CD14-positive monocyte (primary cell): Measurements from ENCODE around the gene ELFN1. TPM values are rescaled to one million over a fixed set of nuclear protein-coding genes. Genes with fewer than 3 reads are reported as not detected.
"Not testable (repeated sequence)": the region's sequence is repeated elsewhere in the genome, so short reads cannot be mapped to it uniquely, and the experiment has no call there.

Experiments used
- DNase-seq, 3 donors: peaks; one replicate each; pipeline ENCODE4 v3.0.0-alpha.2; 2011 to 2022
- H2AFZ ChIP-seq: 2 replicates; pipeline ENCODE4 v1.6.0; 2012; ENCODE audit warnings: mild to moderate bottlenecking, low read depth, low read length, inconsistent platforms; ENCODE audit not compliant: insufficient read depth, poor library complexity, severe bottlenecking
- H3K27ac ChIP-seq, 2 donors: 1 replicate in 1 of 2; 2 replicates in 1 of 2; pipeline ENCODE4 v1.5.1; 2012 to 2013; ENCODE audit warnings: low read length in 2 of 2, control low read depth in 1 of 2, inconsistent platforms in 1 of 2, low read depth in 1 of 2, mild to moderate bottlenecking in 1 of 2
- H3K27me3 ChIP-seq, 2 donors: one replicate each; pipeline versions ENCODE4 v1.6.0 to v1.6.1; 2011 to 2013; ENCODE audit warnings: low read length in 2 of 2; ENCODE audit not compliant: control insufficient read depth in 2 of 2, insufficient read depth in 2 of 2
- H3K36me3 ChIP-seq, 2 donors: replicated peaks in 1 of 2; 1 replicate in 1 of 2; 2 replicates in 1 of 2; pipeline versions ENCODE4 v1.5.1 to v1.6.1; 2012 to 2013; ENCODE audit warnings: low read length in 2 of 2, control low read depth in 1 of 2, inconsistent platforms in 1 of 2, mild to moderate bottlenecking in 1 of 2; ENCODE audit not compliant: insufficient read depth in 2 of 2, control insufficient read depth in 1 of 2
- H3K4me1 ChIP-seq, 2 donors: 1 replicate in 1 of 2; 2 replicates in 1 of 2; pipeline versions ENCODE4 v1.5.1 to v1.6.1; 2012 to 2013; ENCODE audit warnings: low read length in 2 of 2, control low read depth in 1 of 2, inconsistent platforms in 1 of 2, mild to moderate bottlenecking in 1 of 2, moderate library complexity in 1 of 2; ENCODE audit not compliant: insufficient read depth in 2 of 2, control insufficient read depth in 1 of 2
- H3K4me2 ChIP-seq: replicated peaks from 2 replicates; pipeline ENCODE3; 2012; ENCODE audit warnings: low read length, moderate library complexity, mild to moderate bottlenecking; ENCODE audit not compliant: poor library complexity, severe bottlenecking; ENCODE audit errors: extremely low read depth
- H3K4me3 ChIP-seq, 3 experiments: fragments of 200-600 bp in 1 of 3; sonication (generic) in 1 of 3; replicated peaks in 1 of 3; 1 replicate in 2 of 3; 2 replicates in 1 of 3; pipeline ENCODE4 v1.5.1; 2011 to 2013; ENCODE audit warnings: low read length in 3 of 3, mild to moderate bottlenecking in 3 of 3, control low read depth in 2 of 3, low read depth in 2 of 3, inconsistent platforms in 1 of 3, moderate library complexity in 1 of 3
- H3K79me2 ChIP-seq: 2 replicates; pipeline ENCODE4 v1.6.0; 2012; ENCODE audit warnings: mild to moderate bottlenecking, control low read depth, inconsistent platforms, low read length, moderate library complexity; ENCODE audit not compliant: insufficient read depth
- H3K9ac ChIP-seq: 2 replicates; pipeline ENCODE4 v1.6.0; 2017; ENCODE audit warnings: low read length, mild to moderate bottlenecking; ENCODE audit not compliant: insufficient read depth, poor library complexity, severe bottlenecking
- H3K9me3 ChIP-seq, 2 donors: replicated peaks in 1 of 2; 1 replicate in 1 of 2; 2 replicates in 1 of 2; pipeline versions ENCODE4 v1.5.1 to v1.6.1; 2012 to 2013; ENCODE audit warnings: low read length in 2 of 2, control low read depth in 1 of 2; ENCODE audit not compliant: control insufficient read depth in 1 of 2, insufficient read depth in 1 of 2
- H4K20me1 ChIP-seq: 2 replicates; pipeline ENCODE4 v1.6.0; 2012; ENCODE audit warnings: mild to moderate bottlenecking, low read length, control low read depth, moderate library complexity; ENCODE audit not compliant: insufficient read depth
- H3K27ac Mint-ChIP-seq, 7 donors: one replicate each; pipeline ENCODE4 v1.8.0; 2020; ENCODE audit warnings: mild to moderate bottlenecking in 7 of 7, mixed read lengths in 7 of 7, moderate library complexity in 6 of 7, inconsistent platforms in 2 of 7
- H3K27me3 Mint-ChIP-seq, 3 donors: one replicate each; pipeline ENCODE4 v1.8.0; 2021 to 2022; ENCODE audit warnings: low read depth in 3 of 3, mild to moderate bottlenecking in 3 of 3, mixed read lengths in 3 of 3, moderate library complexity in 3 of 3, inconsistent platforms in 1 of 3
- H3K36me3 Mint-ChIP-seq, 2 donors: one replicate each; pipeline ENCODE4 v1.8.0; 2020; ENCODE audit warnings: mixed read lengths in 2 of 2, inconsistent platforms in 1 of 2, mild to moderate bottlenecking in 1 of 2
- H3K4me1 Mint-ChIP-seq: one replicate; pipeline ENCODE4 v1.8.0; 2020; ENCODE audit warnings: mild to moderate bottlenecking, mixed read lengths
- H3K4me3 Mint-ChIP-seq, 2 donors: one replicate each; pipeline ENCODE4 v1.8.0; 2020; ENCODE audit warnings: mild to moderate bottlenecking in 2 of 2, mixed read lengths in 2 of 2, moderate library complexity in 1 of 2
- H3K9me3 Mint-ChIP-seq, 7 donors: one replicate each; pipeline ENCODE4 v1.8.0; 2020 to 2022; ENCODE audit warnings: mixed read lengths in 7 of 7, mild to moderate bottlenecking in 6 of 7, moderate library complexity in 6 of 7, inconsistent platforms in 2 of 7
- CTCF ChIP-seq: fragments of 200-600 bp; IDR thresholded peaks from one replicate; pipeline ENCODE4 v1.8.0; 2022; ENCODE audit warnings: antibody characterized with exemption, mild to moderate bottlenecking
- WGBS: methylation state at CpG from one replicate; pipeline ENCODE4 v1.1.5; 2013; ENCODE audit warnings: missing lambda C conversion rate; ENCODE audit not compliant: insufficient coverage; 5-methylcytosine and 5-hydroxymethylcytosine counted together
- intact Hi-C, 2 donors: fragments of 100-400 bp; cut with micrococcal nuclease; formaldehyde crosslinking; loops; one replicate each; pipeline versions ENCODE4 v1.15.0 to v1.15.1; 2023
- polyA plus RNA-seq, 3 donors: library from polyadenylated mRNA; depleted of rRNA in 1 of 3; unstranded in 2 of 3; stranded (reverse) in 1 of 3; fragments of 300-500 nt in 2 of 3; fragments of >200 nt in 1 of 3; fragmentation: Illumina TruSeq in 2 of 3; gene quantifications; 1 replicate in 2 of 3; 2 replicates in 1 of 3; pipeline ENCODE4 v1.2.3, GENCODE V29; 2012 to 2021

Gene ELFN1
- polyA plus RNA-seq, 3 donors, result not detected

DNA sequence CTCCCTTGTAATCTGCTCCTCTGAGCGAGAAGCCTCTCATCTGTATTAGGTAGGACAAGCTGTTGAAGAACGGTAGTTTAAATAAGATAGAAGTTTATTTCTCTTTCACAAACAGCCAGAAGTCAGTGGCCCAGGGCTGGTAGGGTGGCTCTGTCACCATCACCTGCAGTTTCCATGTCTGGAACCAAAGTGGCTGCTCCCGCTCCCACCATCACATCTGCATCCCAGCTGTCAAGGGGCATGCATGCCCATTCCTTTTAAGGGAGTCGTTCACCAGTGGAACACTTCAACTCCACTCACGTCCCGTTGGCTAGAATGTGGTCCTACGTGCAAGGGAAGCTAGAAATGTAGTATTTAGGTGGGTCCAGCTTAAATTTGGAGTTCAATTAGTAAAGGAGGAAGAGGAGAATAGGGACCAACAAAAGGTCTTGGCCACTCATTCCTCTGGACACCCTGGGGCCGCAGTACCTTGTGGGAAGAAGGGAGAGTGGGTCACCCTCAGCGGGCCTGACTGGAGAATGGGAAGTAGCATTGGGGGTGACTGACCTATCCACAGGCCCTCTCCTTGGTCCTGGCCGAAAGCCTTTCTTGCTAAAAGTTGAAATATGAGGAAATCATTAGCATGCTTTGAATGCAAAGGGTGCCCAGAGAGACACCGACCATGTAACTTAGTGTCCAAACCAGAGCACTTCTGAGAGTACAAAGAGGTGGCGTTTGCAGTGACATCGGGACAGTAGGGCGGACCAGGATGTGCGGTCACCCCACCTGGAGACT lies 48.0 kb downstream of the ELFN1 start:
- intact Hi-C loops, result no loop called here
- Histone ChIP-seq H3K4me1 (no peaks in the 10 kb centered on the region), H3K36me3 (no peaks in the 10 kb centered on the region), H3K27ac (no peak overlapping the region), H3K79me2 (no peaks in the 10 kb centered on the region), H2AFZ (no peak overlapping the region), H3K9ac (no peak overlapping the region), H4K20me1 (no peaks in the 10 kb centered on the region), H3K4me3 (no peak overlapping the region), H3K4me2 (no peak overlapping the region), H3K9me3 (peaks cover 0 to 4% of the 10 kb centered on the region in 2 donors), H3K27me3 (no peaks in the 10 kb centered on the region)
- Mint-ChIP-seq H3K4me1 (no peaks in the 10 kb centered on the region), H3K4me3 (no peak overlapping the region), H3K9me3 (peaks cover 0 to 4% (median 2%) of the 10 kb centered on the region in 7 donors), H3K36me3 (no peaks in the 10 kb centered on the region), H3K27ac (no peak overlapping the region), H3K27me3 (peaks cover 5 to 11% (median 10%) of the 10 kb centered on the region in 3 donors)
- DNase-seq, result no peak
- 96% methylated on average over 11 of the region's 15 CpGs for WGBS
- TF ChIP-seq CTCF, result no peak

DNA sequence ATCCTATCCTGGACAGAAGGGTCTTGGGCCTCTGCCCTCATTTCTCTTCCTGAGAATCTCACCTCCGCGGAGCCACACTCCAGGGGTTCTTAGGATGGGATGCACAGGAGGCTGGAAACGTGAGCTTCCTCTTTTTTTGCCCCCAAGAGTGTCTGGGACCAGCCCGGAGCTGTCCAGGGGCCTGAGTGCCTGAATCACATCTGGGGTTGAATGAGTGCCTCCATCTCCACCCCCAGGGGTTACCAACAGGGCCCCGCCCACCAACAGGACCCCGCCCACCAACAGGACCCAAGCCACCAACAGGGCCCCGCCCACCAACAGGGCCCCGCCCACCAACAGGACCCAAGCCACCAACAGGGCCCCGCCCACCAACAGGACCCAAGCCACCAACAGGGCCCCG lies 48.8 kb downstream of the ELFN1 start:
- H3K27ac Mint-ChIP-seq, H3K4me3 Mint-ChIP-seq: not testable (repeated sequence)

DNA sequence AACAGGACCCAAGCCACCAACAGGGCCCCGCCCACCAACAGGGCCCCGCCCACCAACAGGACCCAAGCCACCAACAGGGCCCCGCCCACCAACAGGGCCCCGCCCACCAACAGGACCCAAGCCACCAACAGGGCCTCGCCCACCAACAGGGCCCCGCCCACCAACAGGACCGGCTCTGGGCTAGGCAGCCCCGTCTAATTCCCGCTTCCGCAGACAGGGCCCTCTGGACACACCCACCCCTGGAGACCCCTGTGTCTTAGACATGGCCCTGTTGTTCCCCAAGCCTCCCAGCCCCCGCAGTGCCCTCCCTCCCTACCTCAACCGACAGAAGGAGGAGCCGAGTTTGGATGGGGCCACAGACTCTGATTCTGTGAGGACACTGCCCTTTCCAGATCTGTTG lies 49.2 kb downstream of the ELFN1 start:
- H3K9me3 ChIP-seq, H4K20me1 ChIP-seq, H3K36me3 ChIP-seq, H3K4me1 ChIP-seq, DNase-seq, H3K36me3 Mint-ChIP-seq, H3K4me1 Mint-ChIP-seq, H3K9me3 Mint-ChIP-seq, H3K27ac ChIP-seq, H3K4me2 ChIP-seq, H3K4me3 Mint-ChIP-seq, H3K9ac ChIP-seq, H3K27ac Mint-ChIP-seq, H3K4me3 ChIP-seq, H2AFZ ChIP-seq, H3K79me2 ChIP-seq, H3K27me3 Mint-ChIP-seq, H3K27me3 ChIP-seq, intact Hi-C loops: not testable (repeated sequence)
- 82% methylated on average over 9 of the region's 13 CpGs for WGBS

More for the DNA sequence above, 48.8 kb downstream of the ELFN1 start:
- H3K27ac ChIP-seq, H2AFZ ChIP-seq, H4K20me1 ChIP-seq, H3K27me3 ChIP-seq, H3K36me3 Mint-ChIP-seq, H3K79me2 ChIP-seq, DNase-seq, H3K9ac ChIP-seq, H3K9me3 ChIP-seq, H3K36me3 ChIP-seq, H3K9me3 Mint-ChIP-seq, H3K4me1 Mint-ChIP-seq, intact Hi-C loops, H3K4me2 ChIP-seq, H3K27me3 Mint-ChIP-seq, H3K4me3 ChIP-seq, H3K4me1 ChIP-seq: not testable (repeated sequence)
- 66% methylated on average over 5 of the region's 10 CpGs for WGBS
